ENCODE data around the gene ZNF524. TPM values are rescaled to one million over a fixed set of nuclear protein-coding genes. Genes with fewer than 3 reads are reported as not detected.
A peak's percentile ranks its signal among the peaks of the same experiment; 100 is the strongest.

The ZNF524 gene
- total RNA-seq, 1 donor from 2014 or later = 18.4 TPM

DNA sequence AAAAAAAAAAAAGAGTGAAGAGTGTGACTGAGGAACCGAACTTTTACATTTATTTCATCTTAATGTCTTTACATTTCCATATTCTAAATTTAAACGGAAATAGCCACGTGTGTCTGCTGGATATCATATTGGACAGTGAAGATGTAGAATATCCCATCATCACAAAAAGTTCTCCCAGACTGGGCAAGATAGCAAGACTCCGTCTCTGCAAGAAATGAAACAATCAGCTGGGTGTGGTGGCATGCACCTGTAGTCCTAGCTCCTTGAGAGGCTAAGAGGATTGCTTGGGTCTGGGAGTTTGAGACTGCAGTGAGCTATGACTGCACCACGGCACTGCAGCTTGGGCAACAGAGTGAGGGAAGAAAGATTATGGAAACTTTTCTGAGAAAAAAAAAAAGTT is 23.3 kb upstream of the ZNF524 start:
- Histone ChIP-seq H3K36me3 (ENCODE audit: control insufficient read depth, insufficient read depth, low read length) (no peaks in the 10 kb centered on the region), H3K4me3 (ENCODE audit: low read depth, low read length) (no peak overlapping the region), H3K27me3 (ENCODE audit: control insufficient read depth, insufficient read depth, low read length) (no peaks in the 10 kb centered on the region)
- TF ChIP-seq, protein P1, sequence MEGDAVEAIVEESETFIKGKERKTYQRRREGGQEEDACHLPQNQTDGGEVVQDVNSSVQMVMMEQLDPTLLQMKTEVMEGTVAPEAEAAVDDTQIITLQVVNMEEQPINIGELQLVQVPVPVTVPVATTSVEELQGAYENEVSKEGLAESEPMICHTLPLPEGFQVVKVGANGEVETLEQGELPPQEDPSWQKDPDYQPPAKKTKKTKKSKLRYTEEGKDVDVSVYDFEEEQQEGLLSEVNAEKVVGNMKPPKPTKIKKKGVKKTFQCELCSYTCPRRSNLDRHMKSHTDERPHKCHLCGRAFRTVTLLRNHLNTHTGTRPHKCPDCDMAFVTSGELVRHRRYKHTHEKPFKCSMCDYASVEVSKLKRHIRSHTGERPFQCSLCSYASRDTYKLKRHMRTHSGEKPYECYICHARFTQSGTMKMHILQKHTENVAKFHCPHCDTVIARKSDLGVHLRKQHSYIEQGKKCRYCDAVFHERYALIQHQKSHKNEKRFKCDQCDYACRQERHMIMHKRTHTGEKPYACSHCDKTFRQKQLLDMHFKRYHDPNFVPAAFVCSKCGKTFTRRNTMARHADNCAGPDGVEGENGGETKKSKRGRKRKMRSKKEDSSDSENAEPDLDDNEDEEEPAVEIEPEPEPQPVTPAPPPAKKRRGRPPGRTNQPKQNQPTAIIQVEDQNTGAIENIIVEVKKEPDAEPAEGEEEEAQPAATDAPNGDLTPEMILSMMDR (IDR thresholded peaks at IDR 0.05; ENCODE audit: insufficient read depth, low read length, severe bottlenecking) = no peak
- no peak for DNase-seq (ENCODE audit: low read depth)
- no peak for FAIRE-seq

DNA sequence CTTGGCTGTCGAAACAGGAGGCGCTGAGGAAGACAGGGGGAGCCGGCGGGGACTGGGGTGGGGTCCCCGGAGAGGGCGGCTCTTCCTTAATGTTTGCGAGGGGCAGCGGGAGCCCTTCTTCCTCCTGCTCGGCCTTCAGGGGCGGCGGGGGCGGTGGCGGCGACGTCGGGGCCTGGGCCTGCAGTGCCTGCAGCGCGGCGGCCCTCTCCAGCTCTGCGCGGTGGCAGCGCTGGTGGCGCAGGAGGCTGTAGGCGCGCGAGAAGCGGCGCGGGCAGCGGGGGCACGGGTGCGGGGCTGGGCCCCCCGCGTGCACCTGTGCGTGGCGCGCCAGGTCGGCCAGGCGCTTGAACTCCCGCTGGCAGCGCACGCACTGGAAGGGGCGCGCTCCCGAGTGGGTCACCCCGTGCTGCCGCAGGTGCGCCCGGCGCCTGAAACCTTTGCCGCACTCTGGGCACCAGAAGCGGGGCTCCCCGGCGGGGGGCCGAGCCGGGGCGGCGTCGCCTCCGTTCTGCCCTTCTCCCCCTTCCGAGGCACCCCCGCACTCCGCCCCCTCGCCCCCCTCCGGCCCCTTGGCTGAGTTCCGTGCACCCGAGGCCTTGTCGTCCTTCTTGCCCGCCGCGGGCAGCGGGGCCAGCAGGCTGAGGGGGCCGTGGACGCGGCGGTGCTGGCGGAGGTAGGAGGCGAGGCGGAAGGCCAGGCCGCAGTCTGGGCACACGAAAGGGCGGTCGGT is 21.9 kb upstream of the ZNF524 start:
- H3K4me3 ChIP-seq (ENCODE audit: low read depth, low read length) = no peak overlapping the region
- TF ChIP-seq, protein P1 (IDR thresholded peaks at IDR 0.05; ENCODE audit: insufficient read depth, low read length, severe bottlenecking) = no peak
- no peak for DNase-seq (ENCODE audit: low read depth)
- no peak for FAIRE-seq
- no peaks in the 10 kb centered on the region for H3K27me3 ChIP-seq (ENCODE audit: control insufficient read depth, insufficient read depth, low read length)
- H3K36me3 ChIP-seq (ENCODE audit: control insufficient read depth, insufficient read depth, low read length) = no peaks in the 10 kb centered on the region

GRCh38 chr19:55578761-55579747 is 21.0 kb upstream of the ZNF524 start:
- no peaks in the 10 kb centered on the region for H3K27me3 ChIP-seq (ENCODE audit: control insufficient read depth, insufficient read depth, low read length)
- no peak for DNase-seq (ENCODE audit: low read depth)
- no peak for FAIRE-seq
- H3K4me3 ChIP-seq (ENCODE audit: low read depth, low read length) = no peak overlapping the region
- no peaks in the 10 kb centered on the region for H3K36me3 ChIP-seq (ENCODE audit: control insufficient read depth, insufficient read depth, low read length)
- TF ChIP-seq, protein P1 (IDR thresholded peaks at IDR 0.05; ENCODE audit: insufficient read depth, low read length, severe bottlenecking) = no peak

- Histone ChIP-seq H3K27me3 (ENCODE audit: control insufficient read depth, insufficient read depth, low read length) (no peaks in the 10 kb centered on the region), H3K36me3 (ENCODE audit: control insufficient read depth, insufficient read depth, low read length) (no peaks in the 10 kb centered on the region), H3K4me3 (ENCODE audit: low read depth, low read length) (peak overlapping the region; percentile 95)
- FAIRE-seq (no peak), DNase-seq (ENCODE audit: low read depth) (no peak)
- TF ChIP-seq, protein P1 (IDR thresholded peaks at IDR 0.05; ENCODE audit: insufficient read depth, low read length, severe bottlenecking) = no peak
Measured at GRCh38 chr19:55579766-55580621, 20.1 kb upstream of the ZNF524 start.

- DNase-seq (ENCODE audit: low read depth) (peak; percentile 59), FAIRE-seq (no peak)
- H3K4me3 ChIP-seq (ENCODE audit: low read depth, low read length) = peak within 1 kb of the TSS; percentile 95
Measured at GRCh38 chr19:55580628-55581144, 19.4 kb upstream of the ZNF524 start, which contains the start of gene ZNF579. Gene ZNF579, minus strand, starts transcription at chr19:55580848. Its CDS starts 1,209 bp downstream, at chr19:55579639.

More at GRCh38 chr19:55580628-55581144, 19.4 kb upstream of the ZNF524 start, which contains the start of gene ZNF579:
- H3K27me3 ChIP-seq (ENCODE audit: control insufficient read depth, insufficient read depth, low read length) = no peaks in the 10 kb centered on the region
- TF ChIP-seq, protein P1 (IDR thresholded peaks at IDR 0.05; ENCODE audit: insufficient read depth, low read length, severe bottlenecking) = no peak
- H3K36me3 ChIP-seq (ENCODE audit: control insufficient read depth, insufficient read depth, low read length) = no peaks in the 10 kb centered on the region

Measured in bronchial epithelial cell (primary cell).